SKM-1 (cell line): Measurements from ENCODE around the gene RERE.
A peak's percentile ranks its signal among the peaks of the same experiment; 100 is the strongest.
"Not testable (repeated sequence)": the region's sequence is repeated elsewhere in the genome, so short reads cannot be mapped to it uniquely, and the experiment has no call there.

Source experiments
- DNase-seq: peaks from one replicate; lab custom pipeline; 2025; ENCODE audit not compliant: unreplicated experiment; lab: John Stamatoyannopoulos, UW

The RERE gene

DNA sequence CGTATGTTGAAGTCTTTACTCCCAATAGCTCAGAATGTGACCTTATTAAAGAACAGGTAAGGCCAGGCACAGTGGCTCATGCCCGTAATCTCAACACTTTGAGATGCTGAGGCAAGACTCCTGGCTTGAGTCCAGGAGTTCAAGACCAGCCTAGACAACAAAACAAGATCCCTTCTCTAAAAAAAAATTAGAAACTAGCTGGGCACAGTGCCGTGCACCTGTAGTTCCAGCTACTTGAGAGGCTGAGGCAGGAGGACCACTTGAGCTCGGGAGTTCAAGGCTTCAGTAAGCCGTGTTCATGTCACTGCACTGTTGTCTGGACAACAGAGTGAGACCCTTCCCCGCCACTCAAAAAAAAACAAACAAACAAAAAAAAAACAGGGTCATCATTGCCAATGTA, 171.3 kb downstream of the RERE start:
- no peak for DNase-seq

DNA sequence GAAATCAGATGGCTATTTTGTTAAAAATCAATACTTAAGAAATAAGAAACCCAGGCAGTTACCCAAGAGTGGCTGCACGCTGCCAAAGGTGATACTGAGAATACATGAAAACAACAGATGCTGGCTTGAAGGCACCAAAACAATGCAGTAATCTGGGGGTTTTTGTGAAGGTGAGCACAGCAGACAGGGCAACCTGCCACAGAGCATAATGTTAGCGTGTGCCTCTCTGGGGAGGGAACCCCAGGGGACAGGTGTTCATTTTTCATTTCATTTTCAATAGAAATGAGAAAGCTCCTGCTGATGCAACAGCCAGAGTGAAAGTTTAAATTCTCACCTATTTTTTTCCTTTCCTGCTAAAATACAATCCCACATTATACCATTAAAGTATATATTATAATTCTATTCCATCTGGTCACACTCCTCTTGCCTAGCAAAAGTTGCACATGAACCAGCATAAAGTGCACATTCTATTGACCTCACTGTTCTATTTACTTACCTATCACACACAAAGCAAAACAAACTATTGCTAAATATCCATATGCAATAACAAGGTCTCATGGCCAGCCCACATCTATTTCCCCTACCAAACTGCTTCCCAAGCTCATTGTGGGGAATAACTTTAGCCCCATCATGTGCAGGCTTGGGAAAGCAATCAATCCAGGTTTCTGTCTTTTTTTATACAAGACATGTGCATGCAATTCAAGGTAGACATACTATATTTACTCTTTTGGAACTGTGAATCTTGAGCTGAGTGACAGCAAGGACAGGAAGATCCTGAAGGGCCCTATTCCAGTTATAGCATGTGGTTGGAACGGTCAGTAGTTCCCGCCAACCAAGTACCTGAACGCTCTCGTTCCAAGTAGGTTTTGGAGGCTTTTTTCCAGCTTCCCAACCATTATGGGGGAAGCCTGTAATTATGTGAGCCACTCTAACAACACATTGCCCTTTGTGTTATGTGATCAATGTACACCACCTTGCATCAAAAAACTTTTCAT, 173.6 kb downstream of the RERE start:
- no peak for DNase-seq

DNA sequence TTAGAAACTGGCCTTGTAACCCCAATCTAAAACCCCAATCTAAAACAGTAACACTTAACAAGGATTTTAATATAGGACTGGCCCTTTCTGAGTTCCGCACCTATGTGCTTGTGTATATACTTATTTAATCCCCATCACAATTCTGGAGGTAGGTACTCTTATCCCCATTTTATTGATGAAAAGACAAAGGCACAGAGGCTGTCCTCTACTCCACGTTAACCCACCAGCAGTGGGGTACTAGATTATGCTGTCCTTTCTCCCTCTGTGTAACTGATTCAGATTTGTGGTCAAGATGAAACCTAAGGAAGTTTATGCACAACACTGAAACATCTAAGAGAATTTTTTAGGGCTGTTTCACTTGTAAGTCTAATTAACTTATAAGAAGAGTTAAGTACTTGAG, 175.3 kb downstream of the RERE start:
- no peak for DNase-seq

DNA sequence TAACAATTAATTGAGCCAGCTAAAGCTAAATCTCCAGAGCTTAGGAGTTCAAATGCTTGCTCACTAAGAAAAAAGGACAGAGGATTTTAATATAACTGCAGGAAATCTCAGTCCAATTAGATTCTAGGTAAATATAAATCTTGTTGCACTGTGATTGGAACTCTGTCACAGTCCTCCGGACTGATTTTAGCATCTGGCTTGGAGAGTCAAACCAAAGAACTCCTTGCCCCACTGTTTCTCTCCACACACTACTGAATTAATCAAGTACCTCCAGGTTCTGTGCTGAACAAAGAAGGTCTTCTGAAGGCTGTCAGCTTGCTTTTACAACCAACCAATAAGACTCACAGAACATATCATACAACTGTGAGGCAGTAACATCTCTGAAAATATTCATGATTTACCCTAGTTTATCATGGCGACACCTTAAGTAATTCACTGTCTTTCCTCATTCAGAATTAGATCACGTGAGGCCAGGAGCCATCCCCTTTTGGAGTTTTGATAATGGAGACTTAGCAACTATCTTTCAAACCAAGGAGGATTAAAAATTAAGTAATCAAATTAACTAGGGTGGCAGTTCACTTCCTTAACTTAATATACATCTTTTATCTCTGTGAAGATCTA, 176.0 kb downstream of the RERE start:
- no peak for DNase-seq

DNA sequence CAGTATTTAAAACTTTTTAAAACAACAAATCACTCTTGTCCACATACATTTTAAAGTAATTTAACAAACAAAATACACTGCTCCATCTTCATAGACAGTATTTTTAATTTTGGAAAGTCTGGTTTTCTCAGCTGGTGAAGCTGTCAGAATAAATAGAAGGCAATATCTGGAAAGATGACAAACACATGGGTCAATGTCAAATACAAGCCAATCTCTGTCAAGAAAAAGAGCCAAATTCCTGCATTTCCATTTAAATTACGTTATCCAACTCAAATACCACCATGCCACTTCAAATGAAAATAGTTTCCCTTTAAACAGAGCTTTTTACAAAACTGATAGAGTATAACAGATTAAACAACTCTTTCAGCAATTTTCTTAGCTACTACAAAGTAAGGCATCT, 176.5 kb downstream of the RERE start:
- DNase-seq = no peak

DNA sequence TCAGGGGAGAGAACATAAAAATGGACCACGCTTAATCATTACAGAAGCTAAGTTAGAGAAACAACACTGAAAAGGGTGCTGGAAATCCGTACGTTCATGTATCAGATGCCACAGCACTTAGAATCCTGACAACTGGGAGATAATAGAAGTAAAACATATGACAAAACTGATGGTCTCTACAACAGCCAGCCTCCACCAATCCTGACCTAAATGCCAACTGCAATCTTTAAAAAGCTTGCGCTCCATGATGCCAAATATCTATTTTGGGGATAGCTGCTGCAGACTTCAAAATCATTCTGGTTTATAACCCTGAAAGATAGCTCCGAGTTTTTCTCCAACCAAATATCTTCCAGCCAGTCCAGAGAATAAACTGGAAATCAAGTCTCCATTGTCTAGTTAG, 178.3 kb downstream of the RERE start:
- DNase-seq = no peak

DNA sequence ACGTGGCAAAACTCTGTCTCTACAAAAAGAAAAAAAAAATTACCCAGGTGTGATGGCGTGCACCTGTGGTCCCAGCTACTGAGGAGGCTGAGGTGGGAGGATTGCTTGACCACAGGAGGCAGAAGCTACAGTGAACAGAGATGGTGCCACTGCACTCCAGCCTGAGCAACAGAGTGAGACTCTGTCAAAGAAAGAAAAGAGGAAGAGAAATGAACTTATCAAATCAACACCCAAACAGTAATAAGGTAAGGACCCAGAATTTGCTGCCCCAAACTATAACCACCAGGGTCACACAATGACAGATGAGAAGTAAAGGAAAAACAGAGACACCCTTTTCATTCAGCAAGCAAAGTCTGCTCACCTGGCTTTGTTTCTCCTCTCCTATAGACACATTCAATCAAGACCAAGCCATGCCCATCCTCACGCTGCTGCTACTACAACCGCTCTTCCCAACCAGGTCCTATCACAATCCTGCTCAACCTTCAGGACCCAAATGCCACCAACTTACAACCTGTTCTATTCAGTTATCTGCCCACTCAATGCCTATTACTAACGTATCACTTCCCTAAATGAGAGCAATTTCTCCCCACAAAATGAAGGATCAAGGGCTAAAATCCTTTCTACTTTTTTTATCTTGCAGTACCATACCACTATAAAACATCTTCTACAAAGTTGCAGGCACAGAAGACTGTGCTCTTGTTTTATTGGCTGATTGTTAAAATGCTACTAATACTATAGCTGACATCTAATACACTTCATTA, 183.5 kb downstream of the RERE start:
- no peak for DNase-seq

DNA sequence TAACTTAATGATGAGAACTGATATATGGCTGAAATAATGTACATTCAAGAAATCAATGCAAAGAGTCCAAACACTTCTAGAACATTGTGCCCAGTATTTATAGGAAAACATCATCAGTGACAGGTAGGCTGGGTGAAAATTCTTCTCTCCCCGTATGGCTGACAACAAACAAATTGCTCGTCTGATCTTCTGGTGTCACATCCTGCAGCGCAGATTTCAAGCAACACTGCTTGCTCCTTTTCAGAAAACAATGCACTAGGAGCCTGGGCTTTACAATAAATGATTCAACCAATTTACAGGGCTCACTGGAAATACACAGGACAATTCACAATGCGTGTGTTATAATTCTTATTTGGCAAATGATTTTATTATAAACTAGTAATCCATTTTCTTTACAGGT, 185.3 kb downstream of the RERE start:
- no peak for DNase-seq

DNA sequence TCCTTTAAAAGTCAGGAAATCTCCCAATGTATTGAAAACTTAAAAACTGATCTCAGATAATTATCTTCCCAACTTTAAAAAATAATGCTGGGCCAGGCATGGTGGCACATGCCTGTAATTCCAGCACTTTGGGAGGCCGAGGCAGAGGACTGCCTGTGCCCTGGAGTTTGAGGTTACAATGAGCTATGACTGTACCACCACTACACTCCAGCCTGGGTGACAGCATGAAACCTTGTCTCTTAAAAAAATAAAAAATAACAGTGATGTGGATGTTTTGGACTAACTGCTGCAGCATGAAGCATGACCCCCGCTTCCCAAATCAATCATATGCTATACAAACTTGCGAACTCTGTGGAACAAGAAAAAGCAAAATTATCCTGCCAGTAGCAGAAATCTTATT, 186.3 kb downstream of the RERE start:
- no peak for DNase-seq

DNA sequence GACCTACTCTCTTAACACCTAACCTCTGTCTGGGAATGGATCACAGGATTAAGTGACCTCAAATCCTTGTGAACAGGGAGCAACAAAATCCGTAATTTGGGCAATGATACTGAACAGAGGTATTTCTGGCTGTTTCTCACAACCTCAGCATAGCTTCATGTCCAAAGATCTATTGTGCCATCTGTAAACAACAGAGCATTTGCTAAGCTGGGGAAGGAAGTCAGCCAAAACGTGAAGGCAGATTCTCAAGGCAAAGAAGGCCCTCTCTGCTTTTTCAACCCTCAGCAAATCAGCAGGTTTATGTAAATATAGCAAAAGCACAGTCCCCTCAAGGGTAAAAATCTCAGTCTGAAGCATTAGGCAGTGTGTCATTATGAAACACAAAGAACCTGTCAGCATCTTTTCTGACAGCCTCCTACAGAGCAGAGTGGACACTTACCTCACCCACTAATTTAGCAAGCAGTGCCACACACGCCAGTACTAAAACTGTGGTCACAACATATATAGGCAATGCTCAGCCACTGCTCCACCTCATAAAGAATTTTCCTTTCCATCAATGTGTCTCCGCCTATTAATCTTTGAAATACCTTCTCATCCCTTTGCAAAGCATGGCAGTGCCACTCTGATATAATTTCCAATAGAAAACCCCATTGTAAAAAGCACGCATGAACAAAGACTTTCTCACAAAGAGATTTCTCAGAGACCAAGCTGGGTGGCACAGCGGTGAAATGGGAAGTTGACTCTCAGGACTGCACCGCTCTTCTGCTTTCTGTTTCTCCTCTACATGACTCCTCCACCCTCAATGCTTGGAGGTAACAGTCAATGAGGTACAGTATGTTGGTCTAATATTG, 188.0 kb downstream of the RERE start:
- DNase-seq = peak; percentile 26

DNA sequence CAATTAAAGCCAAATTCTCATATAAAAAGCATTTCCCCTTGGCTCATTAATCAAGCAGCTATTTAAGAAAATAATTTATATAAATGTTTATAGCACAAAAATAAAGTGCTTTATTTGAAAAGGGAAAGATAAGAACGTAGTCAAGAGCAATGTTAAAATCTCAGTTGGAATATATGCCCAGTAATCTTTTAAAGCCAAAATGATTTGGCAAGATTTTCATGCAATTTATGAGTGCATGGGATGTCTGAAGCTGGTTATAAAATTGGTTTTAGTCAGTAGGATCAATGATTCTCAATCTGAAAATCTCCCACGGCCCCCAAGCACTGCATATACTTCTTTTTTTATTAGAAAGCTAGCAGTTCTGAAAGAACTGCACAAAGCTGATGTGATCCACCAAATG, 188.8 kb downstream of the RERE start:
- no peak for DNase-seq

DNA sequence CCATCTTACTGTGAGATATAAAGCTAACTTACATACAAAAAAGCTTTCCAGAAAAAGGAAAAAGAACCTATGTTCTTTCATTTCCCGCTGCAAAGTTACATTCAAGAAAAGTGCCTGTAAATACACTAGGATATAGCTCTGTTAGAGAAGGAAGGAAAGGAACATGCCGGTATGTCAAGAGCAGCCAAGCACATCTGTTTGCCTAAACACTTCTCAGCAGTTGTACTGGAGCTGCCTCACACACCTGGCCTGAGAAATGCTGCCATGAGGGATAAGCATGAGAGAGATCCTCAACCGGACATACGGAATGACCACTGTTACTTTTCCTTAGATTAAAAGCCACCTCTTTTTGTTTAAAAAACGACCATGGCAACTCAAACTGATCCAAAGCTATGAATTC, 189.7 kb downstream of the RERE start:
- no peak for DNase-seq

DNA sequence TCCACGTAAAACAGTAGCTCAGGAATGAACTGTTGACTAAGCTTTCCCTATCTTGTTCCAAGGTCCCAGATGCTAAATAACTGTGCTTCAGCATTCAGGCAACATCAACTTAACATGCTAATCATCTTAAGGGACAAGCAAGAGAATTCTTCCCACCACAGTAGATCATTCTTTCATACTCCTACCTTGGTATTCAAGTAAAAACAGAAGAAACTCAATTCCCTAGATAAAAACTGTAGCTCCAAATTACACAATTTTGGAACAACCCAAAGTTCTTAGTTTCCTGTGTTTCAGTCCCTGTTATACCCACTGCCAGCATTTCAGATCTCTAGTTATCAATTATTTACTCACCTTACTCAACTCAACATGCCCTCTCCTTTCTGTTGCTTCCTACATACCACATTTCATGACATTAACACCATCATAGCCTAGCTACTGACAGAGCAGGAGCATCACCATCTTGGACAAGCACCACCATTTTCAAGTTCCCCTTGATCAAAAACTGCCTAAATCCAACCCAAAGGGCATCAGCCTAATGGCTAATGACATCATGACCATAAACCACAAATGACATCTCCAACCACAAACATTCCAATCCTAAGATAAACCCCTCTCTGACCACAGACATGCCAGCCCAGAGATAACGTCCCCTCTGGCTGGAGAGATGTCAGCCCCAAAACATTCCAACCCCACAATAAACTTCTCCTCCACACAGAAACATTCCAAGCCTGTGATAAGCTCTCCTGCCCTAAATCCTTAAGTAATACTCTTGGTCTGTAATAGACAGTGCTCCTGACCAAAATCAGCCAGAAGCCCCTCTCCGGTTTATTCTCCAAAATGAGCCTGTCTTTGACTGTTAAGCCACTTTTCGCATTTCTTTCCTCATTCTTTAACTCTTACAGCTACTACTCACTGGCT, 191.2 kb downstream of the RERE start:
- DNase-seq = no peak

DNA sequence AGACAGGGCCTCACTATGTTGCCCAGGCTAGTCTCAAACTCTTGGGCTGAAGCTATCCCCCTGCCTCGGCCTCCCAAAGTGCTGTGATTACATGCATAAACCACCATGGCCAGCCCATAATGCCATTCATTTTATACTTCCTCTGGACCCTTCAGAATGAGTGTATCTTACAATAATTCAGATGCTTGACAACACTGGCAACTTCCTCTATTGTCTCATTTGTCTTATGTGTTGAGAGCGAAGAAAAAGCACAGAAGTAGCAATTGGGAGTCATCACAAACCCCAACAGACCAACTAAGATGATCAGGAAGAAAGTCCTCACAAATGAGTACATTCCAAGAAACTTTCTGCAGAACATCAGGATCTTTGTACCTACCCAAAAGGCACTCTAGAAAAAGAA, 191.9 kb downstream of the RERE start:
- no peak for DNase-seq

DNA sequence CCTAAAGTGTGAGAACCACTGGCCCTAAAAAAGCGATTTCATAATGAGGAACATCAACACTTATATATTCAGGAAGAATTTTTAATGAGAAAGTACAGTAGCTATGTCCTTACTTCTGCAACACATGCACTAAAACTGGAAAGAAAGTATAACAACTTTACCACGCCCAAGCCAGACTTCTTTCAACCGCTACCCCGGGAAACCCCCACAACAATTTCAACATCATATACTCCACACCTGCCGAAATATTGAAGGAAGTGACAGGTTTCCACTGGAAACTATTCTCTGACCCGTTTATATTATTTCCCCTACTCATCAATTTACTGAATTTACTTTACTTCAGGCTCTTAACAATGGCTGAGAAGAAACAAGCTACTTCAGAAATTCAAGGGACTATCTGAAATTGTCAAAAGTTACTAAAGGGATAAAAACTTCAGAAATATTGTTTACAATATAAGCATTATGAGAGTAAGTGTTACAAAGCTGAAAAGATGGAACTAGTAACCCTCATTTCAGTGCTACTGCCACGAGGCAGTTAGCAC, 193.7 kb downstream of the RERE start:
- not testable (repeated sequence) for DNase-seq

DNA sequence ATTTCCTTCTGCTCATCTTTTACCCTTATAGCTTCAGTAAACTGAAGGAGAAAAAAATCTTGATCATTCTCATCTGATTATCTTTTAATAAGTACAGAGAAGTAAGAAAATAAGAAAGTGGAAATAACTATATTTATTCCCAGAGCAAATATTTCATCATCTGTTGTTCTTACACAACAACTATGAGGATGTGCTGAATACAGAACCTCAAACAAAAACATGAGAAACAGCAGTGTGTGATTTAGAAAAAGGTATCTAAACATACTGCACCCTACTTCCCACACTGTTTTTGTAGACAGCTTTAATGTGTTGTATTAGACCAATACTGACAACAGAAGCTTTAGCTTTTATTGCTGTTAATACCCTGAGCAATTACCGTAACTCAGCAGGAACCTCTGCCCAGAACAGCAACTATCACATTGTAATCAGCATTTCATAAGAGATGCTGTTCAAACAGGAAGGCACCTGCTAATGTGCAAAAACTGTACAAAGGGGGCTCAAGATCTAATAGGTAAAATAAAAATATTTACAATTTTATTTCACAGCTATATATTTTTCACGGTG, 195.6 kb downstream of the RERE start:
- not testable (repeated sequence) for DNase-seq

DNA sequence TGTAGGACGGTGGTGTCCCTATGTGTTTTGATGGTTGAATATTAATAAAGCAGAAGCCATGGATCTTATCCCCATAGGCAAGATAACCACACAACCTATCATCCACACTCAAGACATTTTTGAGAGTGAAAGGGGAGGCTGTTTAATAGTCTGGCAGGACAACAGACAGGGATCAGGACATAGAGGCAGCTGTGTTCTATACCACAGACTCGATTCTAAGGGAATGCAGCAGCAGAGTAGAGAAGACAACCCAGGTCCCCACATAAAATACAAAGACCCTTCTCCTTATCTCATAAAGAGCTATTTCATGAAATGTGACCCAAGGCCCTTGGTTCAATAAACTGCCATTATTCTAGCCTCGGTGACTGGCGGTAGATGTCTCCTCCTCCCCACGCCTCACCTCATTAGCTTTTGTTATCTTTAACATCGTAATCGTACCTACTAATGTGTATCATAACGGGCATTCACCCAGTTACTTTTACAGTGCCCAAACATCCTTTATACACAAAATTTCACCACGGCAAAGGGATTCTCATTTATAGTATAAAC, 196.3 kb downstream of the RERE start:
- DNase-seq = not testable (repeated sequence)

DNA sequence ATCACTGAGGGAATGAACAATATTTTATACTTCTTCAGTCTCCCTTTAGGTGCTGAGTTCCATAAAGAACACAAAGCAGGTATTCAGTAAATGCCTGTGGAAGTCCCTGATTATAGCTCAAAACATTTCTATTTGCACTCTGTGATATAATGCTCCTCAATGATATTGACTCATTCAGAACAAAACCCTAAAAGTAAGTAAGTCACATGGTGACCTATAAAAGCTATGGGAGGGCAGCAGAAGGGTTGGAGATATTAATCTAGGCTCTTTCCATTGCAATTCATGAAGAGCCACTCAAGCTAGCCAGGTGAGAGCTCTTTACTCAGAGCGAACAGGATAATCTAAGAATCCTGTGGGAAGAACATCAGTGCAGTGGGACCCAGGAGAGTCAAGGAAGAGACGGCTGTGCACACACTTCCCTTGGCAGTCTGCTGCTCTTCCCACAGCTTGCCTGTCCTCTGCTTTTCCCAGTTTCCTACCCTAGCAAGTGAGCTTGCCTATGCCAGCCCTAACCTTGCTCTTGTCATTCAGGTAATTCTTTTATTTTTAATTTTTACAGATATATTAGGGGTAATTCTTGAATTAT, 197.4 kb downstream of the RERE start:
- not testable (repeated sequence) for DNase-seq
